Stimulated activated CD8-positive, alpha-beta memory T cell treated with anti-CD3 and anti-CD28 coated beads, Interleukin-15, amount 100 ng/mL, for 1 hour (primary cell): ENCODE results near the gene CCDC117.

ENCODE experiments used
- DNase-seq: peaks from one replicate; pipeline ENCODE4 v3.0.0-alpha.2; 2020; ENCODE audit warnings: low read depth

The CCDC117 gene

DNA sequence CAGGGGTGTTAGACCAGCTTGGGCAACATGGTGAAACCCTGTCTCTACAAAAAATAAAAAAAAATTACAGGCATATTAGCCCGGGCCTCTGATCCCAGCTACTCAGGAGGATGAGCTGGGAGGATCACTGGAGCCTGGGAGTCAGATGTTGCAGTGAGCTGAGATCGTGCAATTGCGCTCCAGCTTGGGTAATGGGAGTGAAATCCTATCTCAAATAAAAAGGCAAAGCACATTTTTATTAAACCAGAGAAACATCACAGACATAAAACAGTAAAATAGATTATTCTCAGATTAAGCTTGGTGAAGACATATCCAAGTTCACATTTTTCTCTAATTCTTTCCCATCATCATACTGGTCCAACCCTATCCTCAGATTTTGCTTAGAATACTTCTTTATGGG is 57.9 kb downstream of the CCDC117 start:
- DNase-seq, result no peak

DNA sequence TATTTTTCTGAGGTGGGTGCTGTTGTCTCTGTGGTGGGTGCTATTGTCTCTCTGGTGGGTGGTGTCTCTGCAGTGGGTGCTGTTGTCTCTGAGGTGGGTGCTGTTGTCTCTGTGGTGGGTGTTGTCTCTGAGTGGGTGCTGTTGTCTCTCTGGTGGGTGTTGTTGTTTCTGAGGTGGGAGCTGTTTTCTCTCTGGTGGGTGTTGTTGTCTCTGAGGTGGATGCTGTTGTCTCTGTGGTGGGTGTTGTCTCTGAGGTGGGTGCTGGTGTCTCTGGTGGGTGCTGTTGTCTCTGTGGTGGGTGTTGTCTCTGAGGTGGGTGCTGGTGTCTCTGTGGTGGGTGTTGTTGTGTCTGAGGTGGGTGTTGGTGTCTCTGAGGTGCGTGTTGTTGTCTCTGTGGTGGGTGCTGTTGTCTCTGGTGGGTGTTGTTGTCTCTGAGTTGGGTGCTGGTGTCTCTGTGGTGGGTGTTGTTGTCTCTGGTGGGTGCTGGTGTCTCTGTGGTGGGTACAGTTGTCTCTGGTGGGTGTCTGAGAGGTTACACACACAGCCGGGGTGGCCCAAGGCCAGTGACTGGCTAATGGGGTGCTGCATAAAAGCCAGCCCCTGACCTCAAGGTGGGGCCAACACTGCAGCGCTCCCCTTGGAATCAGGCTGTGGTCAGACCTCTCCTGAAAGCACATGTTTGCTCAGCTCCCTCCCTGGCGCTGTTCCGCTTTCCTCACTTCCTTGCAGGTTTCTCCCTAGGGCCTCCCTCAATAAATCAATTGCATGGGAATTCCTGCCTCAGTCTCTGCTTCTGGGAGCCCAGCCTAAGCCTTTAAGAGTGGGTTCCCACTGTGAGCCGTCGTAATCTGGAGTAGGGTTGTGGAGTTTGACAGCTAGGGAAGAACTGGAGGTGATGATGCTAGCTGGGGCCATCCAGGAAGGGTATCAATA is 58.9 kb downstream of the CCDC117 start:
- DNase-seq, result no peak

DNA sequence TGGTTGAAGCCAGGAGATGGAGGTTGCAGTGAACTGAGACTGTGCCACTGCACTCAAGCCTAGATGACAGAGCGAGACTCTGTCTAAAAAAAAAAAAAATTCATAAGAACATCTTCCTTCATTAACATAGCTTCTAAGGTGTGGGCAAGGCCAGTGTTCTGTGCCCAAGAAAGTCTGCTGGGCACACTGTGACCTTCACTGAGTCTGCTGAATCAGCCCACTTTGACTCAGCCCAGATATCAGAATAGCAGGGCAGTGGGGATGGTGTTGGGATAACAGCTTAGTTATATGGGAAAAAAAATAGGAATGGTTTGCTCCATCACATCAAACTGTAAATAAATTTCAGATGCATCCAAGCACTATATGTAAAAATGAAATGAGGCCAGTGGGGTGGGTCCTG is 60.2 kb downstream of the CCDC117 start:
- no peak for DNase-seq

DNA sequence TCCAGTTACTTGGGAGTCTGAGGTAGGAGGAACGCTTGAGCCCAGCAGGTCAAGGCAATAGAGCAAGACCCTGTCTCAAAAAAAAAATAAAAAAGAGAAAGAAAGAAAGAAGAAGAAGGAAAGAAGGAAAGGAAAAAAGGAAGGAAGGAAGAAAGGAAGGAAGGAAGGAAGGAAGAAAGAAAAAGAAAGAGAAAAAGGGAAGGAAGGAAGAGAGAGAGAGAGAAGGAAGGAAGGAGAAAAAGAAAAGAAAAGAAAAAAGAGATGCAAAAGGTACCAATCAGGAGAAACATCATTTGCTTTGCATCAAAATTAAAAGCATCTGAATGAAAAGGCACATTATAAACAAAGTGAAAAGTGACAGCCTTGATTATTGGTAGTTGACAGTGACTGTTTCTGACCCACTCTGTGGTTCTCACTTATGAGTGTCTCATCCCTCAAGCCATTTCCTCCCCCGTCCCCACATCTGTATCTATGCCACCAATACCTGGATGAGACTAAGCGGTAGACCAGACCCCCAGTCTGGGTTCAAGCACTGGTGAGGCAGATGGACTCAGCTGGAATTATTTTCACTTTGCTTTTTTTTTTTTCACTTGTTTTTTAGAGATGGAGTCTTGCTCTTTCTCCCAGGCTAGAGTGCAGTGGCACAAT is 60.9 kb downstream of the CCDC117 start:
- DNase-seq, result no peak

DNA sequence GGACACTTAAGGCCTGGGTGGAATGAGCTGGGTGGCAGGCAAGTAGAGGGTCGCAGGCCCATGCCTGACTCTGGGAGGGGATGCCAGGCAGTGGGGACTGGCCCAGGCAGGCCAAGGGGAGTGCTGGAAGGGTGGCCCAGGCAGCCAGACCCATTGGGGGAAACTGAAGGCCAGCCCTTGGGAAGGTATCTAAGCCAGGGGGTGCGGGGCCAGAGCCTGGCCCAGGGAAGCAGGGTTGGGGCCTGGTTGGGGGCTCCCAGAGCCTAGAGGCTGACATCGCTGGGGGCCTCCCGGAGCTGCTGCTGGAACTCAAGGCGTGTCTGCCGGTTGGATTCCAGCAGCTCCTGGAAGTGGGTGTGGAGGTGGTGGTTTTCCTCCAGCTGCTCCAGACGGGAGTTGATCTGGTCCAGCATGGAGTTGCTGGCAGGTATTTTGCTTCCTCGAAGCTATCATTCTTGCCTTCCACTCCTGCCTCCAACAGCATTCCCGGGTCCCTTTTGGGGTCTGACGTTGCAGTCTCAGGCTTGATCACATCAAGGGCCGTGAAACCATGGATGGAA is 63.2 kb downstream of the CCDC117 start:
- DNase-seq, result no peak

DNA sequence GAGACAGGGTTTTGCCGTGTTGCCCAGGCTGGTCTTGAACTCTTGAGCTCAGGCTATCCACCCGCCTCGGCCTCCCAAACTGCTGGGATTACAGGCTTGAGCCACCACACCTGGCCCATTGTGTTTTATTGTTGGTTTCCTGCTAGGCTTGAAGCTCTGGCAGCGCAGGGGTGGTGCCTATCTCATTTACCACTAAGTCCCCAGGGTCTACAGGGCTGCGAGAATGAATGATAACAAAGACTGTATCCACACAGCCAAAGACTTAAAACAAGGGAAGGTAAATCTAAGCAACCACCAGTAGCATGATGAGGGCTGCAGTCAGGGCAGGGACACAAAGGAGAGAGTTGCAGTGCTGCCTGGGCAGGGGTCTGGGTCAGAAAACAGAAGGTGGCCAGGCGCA is 65.1 kb downstream of the CCDC117 start:
- no peak for DNase-seq
